GM13976 (cell line): Measurements from ENCODE around the gene LILRB2.

Experiments
- DNase-seq: peaks from one replicate; pipeline ENCODE4 v3.0.0; 2012; ENCODE audit warnings: low spot score
- CTCF ChIP-seq: IDR thresholded peaks from 2 replicates; pipeline ENCODE4 v1.5.1; 2012; ENCODE audit warnings: borderline replicate concordance, mild to moderate bottlenecking; ENCODE audit not compliant: insufficient read depth; ENCODE audit errors: extremely low read depth, missing control alignments, control extremely low read depth
- in situ Hi-C: fragments of 300-500 bp; cut with MboI; formaldehyde crosslinking; loops from one replicate; pipeline ENCODE4 v1.12.0; 2022; ENCODE audit warnings: low sequenced_read_pairs, mixed read lengths, inconsistent platforms; ENCODE audit not compliant: unreplicated experiment

The LILRB2 gene

GRCh38 chr19:54319892-54320670, 39.2 kb upstream of the LILRB2 start:
- no peak for DNase-seq
- no peak for TF ChIP-seq CTCF
- in situ Hi-C loops, result no loop called here

- DNase-seq, result no peak
- in situ Hi-C loops, result no loop called here
- TF ChIP-seq CTCF, result no peak
Observed at GRCh38 chr19:54319049-54319448, 38.1 kb upstream of the LILRB2 start.

GRCh38 chr19:54317965-54318240, 37.0 kb upstream of the LILRB2 start:
- TF ChIP-seq CTCF, result no peak
- in situ Hi-C loops, result no loop called here
- no peak for DNase-seq

GRCh38 chr19:54317108-54317964, 36.4 kb upstream of the LILRB2 start:
- no peak for TF ChIP-seq CTCF
- DNase-seq, result no peak
- in situ Hi-C loops, result no loop called here

- no peak for TF ChIP-seq CTCF
- in situ Hi-C loops, result no loop called here
- DNase-seq, result no peak
Observed at GRCh38 chr19:54316746-54317107, 35.8 kb upstream of the LILRB2 start.

- DNase-seq, result no peak
- in situ Hi-C loops, result no loop called here
- no peak for TF ChIP-seq CTCF
Observed at GRCh38 chr19:54315956-54316355, 35.0 kb upstream of the LILRB2 start.
